GM10266 (cell line): Measurements from ENCODE around the gene FLCN.

ENCODE experiments used
- DNase-seq: peaks from one replicate; pipeline ENCODE4 v3.0.0; 2012; ENCODE audit errors: extremely low spot score
- TF ChIP-seq, protein P1 (sequence below): IDR thresholded peaks from 2 replicates; pipeline ENCODE4 v1.5.1; 2012; ENCODE audit warnings: mild to moderate bottlenecking, low read depth; ENCODE audit not compliant: control insufficient read depth, insufficient read depth; ENCODE audit errors: missing control alignments

FLCN gene

GRCh38 chr17:17227608-17228520 is 9.1 kb downstream of the FLCN start:
- DNase-seq = no peak
- TF ChIP-seq, protein P1, sequence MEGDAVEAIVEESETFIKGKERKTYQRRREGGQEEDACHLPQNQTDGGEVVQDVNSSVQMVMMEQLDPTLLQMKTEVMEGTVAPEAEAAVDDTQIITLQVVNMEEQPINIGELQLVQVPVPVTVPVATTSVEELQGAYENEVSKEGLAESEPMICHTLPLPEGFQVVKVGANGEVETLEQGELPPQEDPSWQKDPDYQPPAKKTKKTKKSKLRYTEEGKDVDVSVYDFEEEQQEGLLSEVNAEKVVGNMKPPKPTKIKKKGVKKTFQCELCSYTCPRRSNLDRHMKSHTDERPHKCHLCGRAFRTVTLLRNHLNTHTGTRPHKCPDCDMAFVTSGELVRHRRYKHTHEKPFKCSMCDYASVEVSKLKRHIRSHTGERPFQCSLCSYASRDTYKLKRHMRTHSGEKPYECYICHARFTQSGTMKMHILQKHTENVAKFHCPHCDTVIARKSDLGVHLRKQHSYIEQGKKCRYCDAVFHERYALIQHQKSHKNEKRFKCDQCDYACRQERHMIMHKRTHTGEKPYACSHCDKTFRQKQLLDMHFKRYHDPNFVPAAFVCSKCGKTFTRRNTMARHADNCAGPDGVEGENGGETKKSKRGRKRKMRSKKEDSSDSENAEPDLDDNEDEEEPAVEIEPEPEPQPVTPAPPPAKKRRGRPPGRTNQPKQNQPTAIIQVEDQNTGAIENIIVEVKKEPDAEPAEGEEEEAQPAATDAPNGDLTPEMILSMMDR = no peak

DNA sequence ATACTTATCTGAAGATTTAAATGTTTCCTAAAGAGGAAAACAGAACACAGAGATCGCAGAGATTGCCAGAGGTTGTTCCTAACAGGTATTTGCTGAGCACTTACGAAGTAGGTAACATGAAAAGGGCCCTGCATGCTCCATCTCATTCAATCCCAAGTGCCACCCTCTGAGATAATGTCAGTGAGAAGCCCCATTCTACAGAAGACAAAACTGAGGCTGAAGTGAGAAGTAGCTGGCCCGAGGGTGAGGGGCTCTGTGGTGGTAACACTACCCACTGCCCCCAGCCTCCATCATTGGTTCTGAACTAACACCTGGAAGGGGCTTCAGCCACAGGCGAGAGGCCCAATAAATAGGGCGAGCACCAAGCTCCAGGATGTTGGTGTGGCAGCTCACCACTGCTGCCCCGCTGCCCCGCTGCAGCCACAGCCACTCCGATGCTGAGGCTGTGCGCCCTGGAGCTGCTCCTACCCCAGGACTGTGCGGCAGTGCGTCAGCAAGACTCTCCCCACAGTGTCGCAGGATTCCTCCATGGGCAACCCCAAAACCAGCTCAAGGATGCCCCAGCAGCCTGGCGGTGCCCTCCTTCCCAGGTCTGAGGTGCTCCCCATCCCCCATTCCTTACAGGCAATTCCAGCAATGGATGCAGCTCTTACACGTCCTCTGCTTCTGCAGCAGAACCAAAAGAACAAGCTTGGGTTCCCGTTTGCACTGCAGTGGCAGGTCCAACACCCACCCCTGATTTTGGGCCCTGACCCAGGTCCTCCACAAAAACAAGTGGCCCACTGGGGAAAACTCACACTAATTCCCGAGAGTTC is 10.3 kb downstream of the FLCN start:
- TF ChIP-seq, protein P1 = no peak
- DNase-seq = no peak

DNA sequence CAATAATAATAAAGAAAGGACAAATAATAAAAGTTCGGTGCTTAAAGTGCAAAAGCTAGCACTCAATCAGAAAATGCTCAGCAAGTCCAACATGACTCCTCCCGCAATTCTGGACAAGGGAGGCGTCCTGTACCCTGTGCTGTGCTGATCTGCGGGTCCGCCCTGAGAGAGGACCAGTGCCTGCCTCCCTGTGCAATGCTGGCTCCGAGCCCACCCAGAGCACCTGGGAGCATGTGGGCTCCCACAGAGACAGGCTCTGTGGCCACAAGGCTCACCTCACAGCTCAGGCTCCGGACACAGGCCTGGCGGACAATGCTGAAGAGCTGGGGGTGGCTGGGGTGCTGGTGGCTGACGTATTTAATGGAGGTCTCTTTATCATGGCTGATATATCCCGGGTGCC is 11.1 kb downstream of the FLCN start:
- no peak for DNase-seq
- TF ChIP-seq, protein P1 = no peak

DNA sequence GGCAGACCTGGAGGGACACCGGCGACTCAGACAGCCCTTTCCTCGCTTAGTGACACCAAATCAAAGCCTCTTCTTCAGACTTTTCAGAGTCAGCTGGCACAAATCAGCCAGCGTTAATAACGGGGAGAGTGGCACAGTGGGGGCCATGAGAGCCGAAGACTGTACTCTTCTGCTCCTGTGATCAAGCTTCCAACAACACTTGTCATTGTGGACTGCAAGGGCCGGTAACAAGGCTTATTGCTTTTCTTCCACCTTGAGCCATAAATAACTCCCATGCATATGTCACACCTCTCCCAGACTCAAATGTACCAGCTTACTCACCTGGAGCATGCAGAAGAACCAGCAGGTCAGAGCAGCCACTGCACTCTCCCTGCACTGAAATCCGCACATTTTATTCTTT is 12.8 kb downstream of the FLCN start:
- TF ChIP-seq, protein P1 = no peak
- no peak for DNase-seq

GRCh38 chr17:17223736-17224135 is 13.2 kb downstream of the FLCN start:
- no peak for DNase-seq
- TF ChIP-seq, protein P1 = no peak

GRCh38 chr17:17221329-17221728 is 15.6 kb downstream of the FLCN start:
- DNase-seq = no peak
- TF ChIP-seq, protein P1 = no peak
